A375 (cell line): ENCODE measurements around the gene PLCB2. TPM values are rescaled to one million over a fixed set of nuclear protein-coding genes. Genes with fewer than 3 reads are reported as not detected.

Experiments
- total RNA-seq: library from RNA; depleted of rRNA; stranded (reverse); fragments of >200 nt; shearing (Covaris generic); gene quantifications from 2 replicates; pipeline ENCODE4 v1.2.3, GENCODE V29; 2014; rRNA removed

PLCB2 gene
- total RNA-seq = 0.98 and 1.9 TPM in 2 replicates

GRCh38 chr15:40307421-40308211 is at the start of gene PLCB2:
PLCB2 (minus strand) TSS chr15:40307935; CDS start chr15:40307672, 263 bp downstream.

GRCh38 chr15:40340740-40341400 is 33.1 kb upstream of the PLCB2 start, which contains the start of gene CCDC9B:
CCDC9B (minus strand) TSS chr15:40340939; CDS start chr15:40340819, 120 bp downstream.

GRCh38 chr15:40323239-40323952 is 15.7 kb upstream of the PLCB2 start, which contains the start of gene INAFM2:
INAFM2 (plus strand) TSS chr15:40323692; CDS start chr15:40324056, 364 bp downstream.

GRCh38 chr15:40282869-40283614 is 24.7 kb downstream of the PLCB2 start, which contains the start of gene ANKRD63:
ANKRD63 (minus strand) TSS chr15:40283064; CDS start chr15:40282586, 478 bp downstream.

GRCh38 chr15:40238532-40239403 is 69.0 kb downstream of the PLCB2 start, which contains the start of gene PAK6:
PAK6 (plus strand) TSS chr15:40239063; CDS start chr15:40264786, 25,723 bp downstream.

Other genes with a start within 250 kb of the PLCB2 start
- gene BMF, start 199.1 kb downstream of the PLCB2 start, total RNA-seq = 4.8 and 8.1 TPM in 2 replicates
- 54.6 and 74.5 TPM in 2 replicates for gene BUB1B, start 146.9 kb downstream of the PLCB2 start, total RNA-seq
- gene PAK6, start 68.9 kb downstream of the PLCB2 start, total RNA-seq = 0.64 and 0.91 TPM in 2 replicates
- 0.34 and 0.37 TPM in 2 replicates for gene ANKRD63, start 24.9 kb downstream of the PLCB2 start, total RNA-seq
- gene INAFM2, start 15.8 kb upstream of the PLCB2 start, total RNA-seq = 16.1 and 17.4 TPM in 2 replicates
- 47.7 and 53.8 TPM in 2 replicates for gene CCDC9B, start 33.0 kb upstream of the PLCB2 start, total RNA-seq
- gene PHGR1, start 43.1 kb upstream of the PLCB2 start, total RNA-seq = not detected in 2 replicates
- gene DISP2, start 50.3 kb upstream of the PLCB2 start, total RNA-seq = 0.15 and 1.0 TPM in 2 replicates
- gene KNSTRN, start 74.8 kb upstream of the PLCB2 start, total RNA-seq = 114 and 118 TPM in 2 replicates
- 33.1 and 36.4 TPM in 2 replicates for gene IVD, start 97.9 kb upstream of the PLCB2 start, total RNA-seq
- 9.8 and 12.5 TPM in 2 replicates for gene BAHD1, start 133.0 kb upstream of the PLCB2 start, total RNA-seq
- gene CHST14, start 163.0 kb upstream of the PLCB2 start, total RNA-seq = 18.4 and 22.0 TPM in 2 replicates